ENCODE results near the gene SYCE3.

The SYCE3 gene

DNA sequence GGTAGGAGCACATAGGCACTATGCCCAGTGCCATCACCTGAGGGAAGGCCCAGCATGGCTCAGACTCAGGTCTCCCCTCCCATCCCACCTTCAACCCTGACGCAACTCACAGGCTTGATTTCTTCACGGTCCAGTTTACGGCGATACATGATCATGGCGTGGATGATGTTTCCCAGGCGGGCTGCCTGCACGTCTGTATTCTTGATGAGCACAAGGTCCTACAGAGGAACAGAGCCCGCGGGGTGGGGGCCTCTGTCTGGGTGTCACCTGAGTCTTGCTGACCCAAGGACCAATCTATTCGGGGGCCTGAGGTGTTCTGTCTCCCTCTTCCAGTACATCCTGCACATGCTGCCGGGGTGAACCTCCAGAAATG lies 11.7 kb upstream of the SYCE3 start:
- DNase-seq: no peak

DNA sequence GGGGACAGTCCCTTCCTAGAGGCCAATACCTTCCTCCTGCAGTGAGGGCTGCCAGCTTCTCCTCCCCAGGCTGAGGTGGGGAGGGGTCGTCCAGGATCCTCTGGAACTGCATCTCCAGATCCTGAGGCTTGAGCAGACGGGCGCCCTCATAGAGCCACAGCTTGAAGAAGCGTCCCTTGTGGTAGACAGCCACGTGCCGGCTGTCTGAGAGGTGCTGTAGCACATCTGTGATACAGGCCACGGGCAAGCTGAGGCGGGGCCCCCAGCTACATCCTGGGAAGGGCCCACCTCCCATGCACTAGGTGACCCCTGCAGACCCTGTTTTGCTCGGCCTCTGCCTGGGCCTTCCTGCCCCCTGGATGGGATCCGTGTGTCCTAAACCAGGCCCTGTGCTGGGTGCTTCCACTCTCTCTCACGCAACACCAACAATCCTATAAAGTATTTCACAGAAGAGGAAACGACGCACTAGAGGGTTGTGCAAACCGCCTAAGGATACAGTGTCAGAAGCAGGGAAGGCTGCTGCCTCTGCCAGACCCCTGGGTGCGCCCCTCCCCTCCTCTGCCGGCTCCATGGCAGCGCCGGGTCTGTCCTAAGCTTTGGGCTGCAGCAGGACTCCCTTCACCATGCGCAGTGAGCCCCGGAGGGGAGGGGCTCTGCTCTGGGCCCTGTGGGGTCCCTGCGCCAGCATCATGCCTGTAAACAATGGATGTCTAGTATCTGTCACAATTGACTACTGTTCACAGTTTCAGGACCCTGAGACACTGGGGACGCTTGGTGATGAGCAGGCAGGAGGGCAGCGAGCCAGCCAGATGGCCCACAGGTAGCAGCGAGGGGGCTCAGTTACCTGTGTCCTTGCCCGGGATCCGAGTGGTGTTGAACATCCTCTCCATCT lies 11.0 kb upstream of the SYCE3 start:
- no peak for DNase-seq

DNA sequence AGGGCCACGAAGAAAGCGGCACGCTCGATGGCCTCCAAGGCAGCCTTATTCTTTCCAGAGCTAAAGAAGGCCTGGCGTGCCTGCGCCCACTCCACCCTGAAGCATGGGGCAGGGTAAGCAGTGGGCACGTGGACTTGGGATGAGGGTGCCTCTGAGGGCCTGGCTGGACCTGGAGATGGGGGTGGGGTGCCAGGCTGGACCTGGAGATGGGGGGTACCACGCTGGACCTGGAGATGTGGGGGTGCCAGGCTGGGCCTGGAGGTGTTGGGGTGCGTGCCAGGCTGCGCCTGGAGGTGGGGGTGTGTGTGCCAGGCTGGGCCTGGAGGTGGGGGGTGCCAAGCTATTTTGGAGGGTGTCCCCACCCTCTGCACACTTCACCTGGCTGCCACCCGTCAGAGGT lies 10.2 kb upstream of the SYCE3 start:
- DNase-seq: no peak

DNA sequence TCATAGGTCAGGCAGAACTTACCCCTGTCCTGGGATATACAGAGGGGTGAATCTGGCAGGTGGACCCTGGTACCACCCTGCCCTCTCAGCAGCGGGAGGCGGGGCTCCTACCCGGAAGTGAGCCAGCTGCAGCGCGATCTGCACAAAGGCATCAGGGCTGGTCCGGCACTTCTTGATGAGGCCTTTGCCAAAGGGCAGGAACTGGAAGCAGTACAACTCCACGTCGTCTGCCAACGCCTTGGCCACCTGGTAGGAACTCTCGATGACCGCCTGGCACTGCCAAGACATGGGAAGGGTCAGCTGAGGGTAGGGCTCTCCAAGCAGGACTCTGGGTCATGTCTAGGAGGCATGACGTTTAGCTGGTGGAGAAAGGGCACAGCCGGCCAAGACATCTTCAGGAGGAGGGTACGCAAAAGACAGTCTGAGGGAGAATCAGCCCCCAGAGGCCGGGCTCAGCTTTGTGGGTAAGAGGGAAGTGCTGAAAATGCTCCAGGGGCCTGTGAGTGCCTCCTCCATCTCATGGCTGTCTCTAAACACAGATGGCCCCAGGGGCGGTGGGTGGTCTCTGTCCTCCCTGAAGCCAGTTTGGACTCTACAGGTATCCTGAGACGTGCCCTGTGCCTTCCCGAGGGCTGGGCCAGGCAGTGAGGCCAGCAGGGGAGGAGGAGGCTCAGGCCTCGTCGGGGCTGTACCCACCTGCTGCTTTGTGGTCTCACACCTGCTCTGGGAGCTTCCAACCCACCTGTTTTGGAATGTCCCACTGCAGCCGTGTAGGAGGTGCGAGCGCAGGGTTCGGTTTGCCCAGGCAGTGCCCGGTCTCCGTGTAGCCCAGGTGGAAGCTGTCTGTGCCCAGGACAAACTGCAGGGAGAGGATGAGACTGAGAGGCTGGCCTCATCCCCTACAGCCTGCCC lies 8.8 kb upstream of the SYCE3 start:
- no peak for DNase-seq

DNA sequence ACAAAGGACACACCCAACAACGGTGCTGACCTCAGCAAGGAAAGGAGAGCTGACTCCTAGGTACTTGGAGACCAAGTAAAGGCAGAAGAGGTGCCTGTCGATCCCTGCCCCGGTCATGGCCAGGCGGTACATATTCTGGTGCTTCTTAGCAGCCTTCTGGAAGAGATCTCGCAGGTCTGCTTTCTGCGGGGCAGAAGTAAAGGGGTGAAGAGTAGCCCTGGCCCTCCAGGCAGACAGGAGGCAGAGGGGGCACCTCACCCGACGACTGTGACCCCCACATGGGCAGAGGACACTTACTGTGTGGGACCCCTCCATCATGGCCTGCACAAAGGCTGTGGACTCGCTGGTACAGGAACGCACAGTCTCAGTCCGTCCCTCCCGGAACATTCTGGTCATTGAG lies 8.1 kb upstream of the SYCE3 start:
- no peak for DNase-seq

DNA sequence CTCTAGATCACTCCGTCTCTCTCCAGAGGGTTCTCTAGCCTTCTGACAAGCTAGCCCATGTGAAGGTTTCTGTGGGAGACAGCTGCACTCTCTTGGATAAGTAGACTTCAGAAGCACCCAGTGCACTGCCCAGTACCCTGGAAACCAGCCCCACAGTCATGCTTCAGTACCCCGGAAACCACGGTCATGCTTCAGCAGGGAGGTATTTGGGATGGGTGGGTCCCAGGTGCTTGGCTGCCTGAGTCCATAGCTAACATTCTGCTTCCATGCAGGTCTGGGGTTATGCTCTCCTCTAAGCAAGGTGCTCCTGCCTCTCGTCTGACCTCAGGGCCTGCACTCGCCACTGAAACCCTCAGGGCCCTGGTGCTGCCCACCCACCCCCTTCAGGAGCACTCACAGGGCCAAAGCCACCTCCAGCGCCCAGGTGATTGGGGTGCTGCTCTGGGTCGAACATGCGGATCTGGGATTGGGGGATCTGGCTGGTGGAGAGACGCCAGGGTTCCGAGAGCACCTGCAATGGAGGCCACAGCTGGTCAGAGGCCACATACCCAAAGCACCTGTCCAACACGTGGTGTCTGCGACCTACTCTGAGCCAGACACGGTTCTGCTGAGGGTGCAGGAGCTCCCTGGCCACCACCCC lies 7.3 kb upstream of the SYCE3 start:
- no peak for DNase-seq

DNA sequence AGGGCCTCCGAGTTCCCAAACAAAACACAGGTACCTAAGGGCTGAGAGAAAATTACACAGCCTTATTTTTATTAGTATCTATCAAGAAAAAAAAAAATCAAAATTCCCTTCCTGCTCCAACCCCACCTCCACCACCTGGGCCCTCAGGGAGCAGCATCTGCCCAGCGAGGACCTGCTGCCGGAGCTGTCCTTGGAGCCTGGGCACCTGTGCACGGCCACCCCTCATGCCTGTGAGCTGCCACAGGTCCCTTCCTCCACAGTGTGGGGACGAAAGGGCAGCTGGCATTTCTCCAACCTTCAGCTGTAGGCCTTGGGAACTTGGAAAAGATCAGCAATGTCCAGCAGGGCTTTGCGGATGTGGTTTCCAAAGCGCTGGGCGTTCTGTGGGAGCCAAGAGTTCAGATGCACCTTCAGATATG lies 6.3 kb upstream of the SYCE3 start:
- no peak for DNase-seq

DNA sequence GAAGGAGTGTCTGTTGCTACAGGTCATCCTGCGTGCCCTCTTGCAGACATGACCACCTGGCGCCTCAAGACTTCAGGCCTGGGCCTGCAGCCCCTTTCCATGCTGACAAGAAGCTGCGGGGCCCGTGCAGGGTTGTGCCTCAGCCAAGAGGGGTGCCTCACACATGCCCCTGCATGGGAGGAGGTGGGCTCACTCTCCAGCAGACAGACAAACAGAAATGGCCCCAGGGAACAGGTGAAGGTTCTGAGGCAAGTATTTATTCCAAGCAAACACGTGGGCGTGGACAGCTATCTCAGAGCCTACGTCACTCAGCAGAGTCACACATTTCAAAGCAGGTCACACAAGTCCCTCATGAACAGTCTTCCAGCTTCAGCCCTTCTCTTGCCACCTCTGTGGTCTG lies 5.9 kb upstream of the SYCE3 start:
- no peak for DNase-seq

DNA sequence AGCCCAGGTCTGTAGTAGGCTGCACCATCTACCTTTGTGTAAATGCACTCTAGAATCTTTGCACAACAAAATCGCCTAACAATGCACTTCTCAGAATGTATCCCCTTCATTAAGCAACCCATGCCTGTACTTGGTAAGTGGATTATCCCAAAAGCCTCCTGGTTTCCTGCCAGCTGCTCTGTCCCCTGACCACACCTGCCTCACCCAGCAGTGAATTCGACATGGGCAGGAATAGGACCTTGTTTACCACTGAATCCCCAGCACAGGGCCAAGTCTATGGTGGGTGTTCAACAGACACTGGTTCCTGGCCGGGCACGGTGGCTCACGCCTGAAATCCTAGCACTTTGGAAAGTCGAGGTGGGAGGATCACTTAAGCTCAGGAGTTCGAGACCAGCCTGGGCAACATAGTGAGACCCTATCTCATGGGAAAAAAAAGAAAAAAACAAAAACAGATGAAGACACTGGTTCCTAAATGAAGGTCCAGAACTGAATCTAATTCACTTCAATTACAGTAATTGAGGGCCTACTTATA lies 5.1 kb upstream of the SYCE3 start:
- no peak for DNase-seq

DNA sequence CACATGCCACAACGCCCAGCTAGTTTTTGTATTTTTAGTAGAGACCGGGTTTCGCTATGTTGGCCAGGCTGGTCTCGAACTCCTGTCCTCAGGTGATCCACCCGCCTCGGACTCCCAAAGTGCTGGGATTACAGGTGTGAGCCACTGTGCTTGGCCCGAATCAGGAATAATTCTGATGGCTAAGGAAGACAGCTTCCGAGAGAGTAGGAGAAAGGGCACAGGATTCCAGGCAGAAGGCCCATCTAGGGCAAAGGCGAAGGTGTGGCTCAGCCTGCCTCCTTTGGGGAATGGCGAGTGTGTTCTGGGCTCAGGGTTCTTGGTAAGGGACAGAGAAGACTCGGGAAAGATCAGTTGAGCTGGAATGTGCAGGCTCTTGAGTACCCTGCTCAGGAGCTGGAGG lies 1.6 kb upstream of the SYCE3 start:
- no peak for DNase-seq

DNA sequence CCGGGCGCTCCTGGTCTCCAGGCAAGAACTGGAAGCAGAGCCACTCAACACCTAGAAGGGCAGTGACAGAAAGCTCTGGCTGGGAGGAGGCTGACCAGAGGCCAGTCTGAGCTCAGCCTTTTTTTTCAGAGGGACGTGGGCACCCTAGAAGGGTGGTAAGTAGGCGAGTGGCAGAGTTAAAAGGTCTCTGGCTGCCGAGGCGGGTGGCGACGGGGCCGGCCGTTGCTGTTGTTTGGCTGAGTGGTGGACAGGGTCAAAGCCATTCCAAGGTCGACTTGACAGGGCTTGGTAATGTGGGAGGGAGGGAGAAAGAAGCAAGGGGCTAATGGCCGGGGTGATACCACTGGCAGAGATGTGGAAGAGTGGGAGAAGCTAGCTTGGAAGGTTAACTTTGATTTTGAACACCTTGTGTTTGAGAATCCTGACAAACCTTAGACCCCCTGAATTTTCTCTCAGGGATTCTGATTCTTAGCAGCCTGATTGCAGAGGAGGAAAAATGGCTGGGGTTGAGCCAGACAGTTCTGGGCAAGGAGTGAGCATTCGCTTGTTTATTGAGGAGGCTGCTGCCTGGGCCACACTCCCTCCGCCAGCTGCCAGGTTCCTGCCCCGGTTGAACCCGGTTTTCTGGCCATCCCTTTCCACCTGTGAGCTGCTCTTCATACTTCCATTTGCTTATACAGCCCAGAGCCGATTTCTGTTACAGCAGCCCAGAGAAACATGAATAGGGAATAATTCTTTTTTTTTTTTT lies 868 bp upstream of the SYCE3 start:
- DNase-seq: no peak

DNA sequence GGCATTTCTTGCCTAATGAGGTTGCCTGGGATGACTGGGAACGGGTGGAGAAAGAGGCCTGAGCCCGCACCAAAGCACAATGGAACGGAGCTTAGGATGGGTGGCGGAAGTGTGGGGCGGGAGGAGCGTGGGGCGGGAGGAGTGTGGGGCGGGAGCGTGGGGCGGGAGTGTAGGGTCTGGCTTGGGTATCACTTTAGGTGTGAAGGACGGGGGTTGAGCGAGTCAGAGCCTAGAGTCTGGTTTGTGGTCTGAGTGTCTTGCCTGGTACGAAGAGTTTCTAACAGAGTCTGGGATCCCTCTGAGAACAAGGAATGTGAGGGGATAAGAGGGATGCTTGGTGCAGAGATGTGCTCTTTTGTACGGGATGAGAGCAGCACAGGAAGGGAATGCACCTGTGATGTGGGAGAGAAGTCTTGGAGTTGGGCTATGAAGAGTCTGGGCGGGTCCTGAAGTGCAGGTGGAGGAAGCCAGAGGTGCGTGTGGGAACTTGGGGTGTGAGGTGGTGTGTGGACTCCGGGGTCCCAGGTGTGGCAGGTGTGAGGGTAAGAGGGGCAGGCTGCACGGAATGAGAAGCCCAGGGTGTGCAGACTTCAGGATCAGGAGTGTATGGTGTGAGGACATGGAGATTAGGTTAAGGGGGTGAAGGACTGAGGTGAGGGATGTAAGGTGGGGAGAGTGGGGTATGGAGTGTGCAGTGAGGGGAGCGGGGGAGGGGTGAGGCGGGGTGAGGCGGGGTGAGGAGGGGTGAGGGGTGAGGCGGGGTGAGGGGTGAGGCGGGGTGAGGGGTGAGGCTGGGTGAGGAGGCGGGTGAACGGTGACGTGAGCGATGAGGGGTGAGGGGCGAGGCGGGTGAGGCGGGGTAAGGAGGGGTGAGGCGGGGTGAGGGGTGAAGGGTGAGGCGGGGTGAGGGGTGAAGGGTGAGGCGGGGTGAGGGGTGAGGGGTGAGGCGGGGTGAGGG lies 1.0 kb downstream of the SYCE3 start:
- DNase-seq: no peak

DNA sequence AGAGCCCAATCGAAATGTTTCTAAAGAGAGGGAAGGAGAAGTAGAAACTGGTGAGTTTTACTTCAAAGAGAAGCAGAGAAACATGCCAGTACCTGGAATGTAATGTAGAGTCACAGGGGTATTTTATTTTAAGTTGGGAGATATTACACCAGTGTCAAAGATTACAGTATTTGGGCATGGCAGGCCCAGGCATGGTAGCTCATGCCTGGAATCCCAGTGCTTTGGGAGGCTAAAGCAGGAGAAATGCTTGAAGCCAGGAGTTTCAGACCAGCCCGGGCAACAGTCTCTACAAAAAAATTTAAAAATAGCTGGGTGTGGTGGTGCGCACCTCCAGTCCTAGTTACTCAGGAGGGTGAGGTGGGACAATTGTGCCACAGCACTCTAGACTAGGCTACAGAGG lies 2.7 kb downstream of the SYCE3 start:
- DNase-seq: no peak

DNA sequence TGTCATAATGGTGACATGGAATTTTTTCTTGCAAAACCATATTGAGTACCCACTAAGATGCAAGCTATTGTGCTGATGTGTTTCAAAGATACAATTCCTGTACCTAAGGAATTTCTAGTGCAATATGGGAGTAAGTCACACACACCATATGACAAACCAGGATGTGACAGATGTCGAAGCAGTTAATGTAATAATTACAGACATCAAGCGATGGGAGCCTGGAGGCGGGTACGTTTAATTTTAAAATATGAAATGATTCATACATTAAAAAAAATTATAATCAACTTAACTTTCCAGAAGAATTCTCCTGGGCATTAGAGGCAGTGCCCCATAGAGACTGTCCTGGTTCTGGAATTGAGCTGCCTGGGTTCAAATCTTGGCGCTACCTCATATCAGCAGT lies 6.0 kb downstream of the SYCE3 start:
- no peak for DNase-seq

DNA sequence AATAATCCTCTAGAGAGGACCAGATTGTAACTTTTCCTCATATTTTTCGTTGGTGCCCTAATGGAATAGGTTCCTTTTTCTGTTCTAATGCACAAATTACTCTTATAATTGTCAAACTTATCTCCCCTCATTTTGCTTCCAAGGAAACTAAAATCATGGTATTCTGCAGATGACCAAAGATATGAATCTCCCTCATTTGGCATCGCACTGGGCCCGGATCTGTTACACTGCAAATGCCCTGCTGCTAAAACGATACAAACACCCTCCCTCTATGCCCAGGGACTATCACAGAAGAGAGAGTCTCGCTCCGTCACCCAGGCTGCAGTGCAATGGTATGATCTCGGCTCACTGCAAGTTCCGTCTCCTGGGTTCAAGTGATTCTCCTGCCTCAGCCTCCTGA lies 9.4 kb downstream of the SYCE3 start:
- no peak for DNase-seq

DNA sequence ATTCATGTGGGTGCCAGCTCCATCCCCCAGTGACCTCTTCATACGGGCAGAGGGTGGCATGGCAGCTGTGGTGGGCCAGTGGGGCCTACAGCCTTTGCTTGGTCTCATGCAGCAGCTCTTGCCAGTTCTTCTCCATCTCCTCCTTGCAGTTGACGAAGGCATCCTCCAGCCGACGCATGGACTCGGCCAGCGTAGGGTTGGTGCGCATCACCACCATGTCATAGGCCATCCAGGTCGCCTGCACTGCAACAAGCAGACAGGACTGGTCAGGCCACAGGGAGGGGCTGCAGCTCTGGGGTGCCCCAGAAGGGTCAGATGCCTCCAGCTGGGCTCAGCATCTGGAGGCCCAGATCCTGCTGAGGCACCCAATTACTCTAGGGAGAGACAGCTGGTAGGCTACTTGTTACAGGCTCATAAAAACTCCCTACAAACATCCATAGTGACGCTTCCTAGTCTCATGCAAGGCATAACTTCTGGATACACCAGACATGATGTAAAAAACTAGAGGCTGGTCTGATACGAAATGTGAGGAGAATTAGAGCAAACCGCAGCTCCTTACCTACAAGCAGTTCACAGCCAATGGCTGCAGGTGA lies 11.5 kb downstream of the SYCE3 start:
- no peak for DNase-seq

DNA sequence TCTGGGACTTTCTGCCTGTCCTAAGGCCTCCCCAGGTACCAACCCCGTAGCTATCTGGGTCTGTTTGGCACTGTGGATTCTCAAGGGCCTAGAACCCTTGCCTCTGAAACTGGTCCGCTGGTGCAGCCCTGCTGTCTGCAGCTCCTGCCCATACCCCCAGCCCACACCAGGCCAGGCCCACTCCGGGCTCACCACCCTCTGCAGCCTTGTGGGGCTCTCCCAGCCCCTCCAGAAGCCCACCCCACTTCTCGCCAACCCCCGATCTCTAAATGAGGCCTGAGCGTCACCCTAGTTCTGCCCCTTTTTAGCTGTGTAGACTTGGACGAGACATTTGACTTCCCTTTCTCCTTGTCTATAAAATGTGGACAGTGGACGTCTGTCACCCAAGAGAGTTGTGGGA lies 12.3 kb downstream of the SYCE3 start:
- no peak for DNase-seq

DNA sequence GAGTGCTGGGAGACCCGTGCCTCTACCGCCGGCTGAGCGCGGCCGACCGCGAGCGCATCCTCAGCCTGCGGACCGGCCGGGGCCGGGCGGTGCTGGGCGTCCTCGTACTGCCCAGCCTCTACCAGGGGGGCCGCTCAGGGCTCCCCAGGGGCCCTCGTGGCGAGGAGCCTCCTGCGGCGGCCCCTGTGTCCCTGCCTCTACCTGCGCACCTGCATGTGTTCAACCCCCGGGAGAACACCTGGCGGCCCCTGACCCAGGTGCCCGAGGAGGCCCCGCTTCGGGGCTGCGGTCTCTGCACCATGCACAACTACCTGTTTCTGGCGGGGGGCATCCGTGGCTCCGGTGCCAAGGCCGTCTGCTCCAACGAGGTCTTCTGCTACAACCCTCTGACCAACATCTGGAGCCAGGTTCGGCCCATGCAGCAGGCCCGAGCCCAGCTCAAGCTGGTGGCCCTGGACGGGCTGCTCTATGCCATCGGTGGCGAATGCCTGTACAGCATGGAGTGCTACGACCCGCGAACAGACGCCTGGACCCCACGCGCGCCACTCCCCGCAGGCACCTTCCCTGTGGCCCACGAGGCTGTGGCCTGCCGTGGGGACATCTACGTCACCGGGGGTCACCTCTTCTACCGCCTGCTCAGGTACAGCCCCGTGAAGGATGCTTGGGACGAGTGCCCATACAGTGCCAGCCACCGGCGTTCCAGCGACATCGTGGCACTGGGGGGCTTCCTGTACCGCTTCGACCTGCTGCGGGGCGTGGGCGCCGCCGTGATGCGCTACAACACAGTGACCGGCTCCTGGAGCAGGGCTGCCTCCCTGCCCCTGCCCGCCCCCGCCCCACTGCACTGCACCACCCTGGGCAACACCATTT lies 13.6 kb downstream of the SYCE3 start:
- no peak for DNase-seq

DNA sequence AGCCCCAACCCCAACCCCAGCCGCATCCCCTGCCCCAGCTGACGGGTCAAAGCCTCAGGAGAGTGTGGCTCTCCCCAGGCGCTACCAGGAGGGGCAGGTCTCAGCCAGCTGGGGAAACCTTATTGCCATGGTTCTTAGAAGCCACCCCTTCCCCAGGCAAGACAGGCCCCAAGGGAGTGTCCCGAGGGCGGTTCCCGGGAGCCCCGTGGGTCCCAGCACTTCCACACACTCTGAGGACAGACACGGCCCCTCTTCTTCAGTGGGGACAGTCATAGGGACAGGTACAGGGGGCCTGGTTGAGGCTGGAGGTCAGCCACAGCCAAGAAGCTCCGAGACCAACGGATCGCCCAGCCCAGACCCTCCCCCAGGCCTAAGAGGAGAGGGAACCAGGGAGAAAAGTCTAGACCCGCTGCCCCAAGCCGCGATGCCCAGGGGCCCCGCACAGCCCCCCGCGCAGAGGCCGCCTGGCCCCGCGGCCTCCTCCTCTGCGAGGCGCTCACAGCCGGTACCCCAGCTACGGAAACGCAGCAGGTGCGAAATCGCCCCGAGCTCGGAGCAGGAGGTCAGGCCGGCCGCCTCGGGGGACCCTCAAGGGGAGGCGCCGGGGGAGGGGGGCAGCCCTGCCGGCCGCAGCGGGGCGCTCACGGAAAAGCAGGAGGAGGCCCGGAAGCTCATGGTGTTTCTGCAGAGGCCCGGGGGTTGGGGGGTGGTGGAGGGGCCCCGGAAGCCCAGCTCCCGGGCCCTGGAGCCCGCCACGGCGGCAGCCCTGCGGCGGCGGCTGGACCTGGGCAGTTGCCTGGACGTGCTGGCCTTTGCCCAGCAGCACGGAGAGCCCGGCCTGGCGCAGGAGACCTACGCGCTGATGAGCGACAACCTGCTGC lies 14.4 kb downstream of the SYCE3 start:
- DNase-seq: peak; percentile 66

Data from activated naive CD4-positive, alpha-beta T cell treated with Interleukin-2 at 50 U/mL for 16 hours (primary cell).